HG03521 (cell line): Measurements from ENCODE around the gene MUC6.

Experiments
- ATAC-seq: cut with Tn5 transposase; IDR thresholded peaks from one replicate; pipeline ENCODE4 v1.9.1; 2021; ENCODE audit warnings: mild to moderate bottlenecking, moderate library complexity; ENCODE audit not compliant: unreplicated experiment

Gene MUC6

GRCh38 chr11:1038921-1039320 is 2.4 kb upstream of the MUC6 start:
- no peak for ATAC-seq

DNA sequence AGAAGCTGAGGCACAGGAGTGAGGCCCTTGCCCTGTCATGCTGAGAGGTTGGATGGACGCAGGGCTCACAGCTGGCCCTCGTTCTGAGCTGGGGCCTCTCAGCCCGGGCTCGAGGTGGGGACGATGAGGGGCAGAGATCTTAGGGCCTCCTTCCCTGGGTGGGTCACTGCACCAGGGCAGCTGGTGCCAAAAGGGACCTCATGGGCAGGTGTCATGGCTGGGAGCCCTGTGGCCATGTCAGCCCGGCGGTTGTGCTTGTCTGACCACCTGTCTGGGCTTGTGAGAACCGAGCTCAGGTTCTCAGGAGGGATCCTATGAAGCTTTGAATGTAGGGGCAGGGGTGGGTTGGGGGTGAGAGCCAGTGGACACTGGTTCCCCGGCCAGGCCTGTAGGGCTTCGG is 1.8 kb upstream of the MUC6 start:
- ATAC-seq = no peak

DNA sequence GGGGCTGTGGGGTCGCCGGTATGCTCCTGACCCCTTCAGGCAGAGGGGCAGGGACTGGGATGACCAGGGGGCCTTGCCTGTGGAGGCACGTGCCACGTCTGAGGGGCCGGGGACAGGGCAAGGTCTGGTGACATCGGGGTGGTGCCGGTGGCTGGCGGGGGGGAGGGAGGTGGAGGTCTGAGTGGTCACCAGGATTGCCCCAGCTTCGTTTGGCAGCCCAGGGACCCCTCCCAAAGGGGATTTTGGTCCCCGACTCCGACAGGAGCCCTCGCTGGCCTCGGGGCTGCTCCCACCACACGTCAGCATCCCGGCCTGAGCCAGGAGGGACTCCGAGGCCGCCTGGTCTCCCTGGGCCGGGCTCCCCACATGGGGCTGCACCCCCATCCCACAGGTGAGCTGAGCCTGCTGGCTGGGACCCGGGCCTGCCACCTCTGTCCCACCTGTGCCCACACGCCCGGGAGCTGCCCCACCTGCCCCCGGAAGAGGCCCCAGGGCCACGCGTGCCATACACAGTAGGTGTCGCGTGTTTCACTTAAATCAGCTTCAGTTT is 1.1 kb upstream of the MUC6 start:
- ATAC-seq = no peak

DNA sequence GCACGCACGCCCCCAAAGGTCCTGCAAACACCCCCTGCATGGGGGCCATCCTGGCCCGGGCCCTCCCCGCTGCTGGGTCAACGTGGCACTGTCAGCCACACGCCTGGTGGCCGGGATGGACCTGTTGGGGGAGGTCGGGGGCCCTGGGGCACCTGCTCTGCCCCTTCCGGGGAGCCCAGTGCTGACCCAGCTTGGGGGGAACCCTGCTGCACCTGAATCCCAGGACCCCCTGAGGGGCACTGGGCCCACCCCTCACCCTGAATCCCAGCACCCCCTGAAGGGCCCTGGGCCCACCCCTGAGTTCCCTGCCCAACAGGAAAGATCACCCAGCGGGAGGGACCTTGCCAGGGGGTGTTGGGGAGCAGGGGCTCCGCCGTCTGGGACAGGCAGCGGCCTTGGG is 413 bp upstream of the MUC6 start:
- ATAC-seq = no peak

GRCh38 chr11:1035577-1036283 is 788 bp downstream of the MUC6 start:
- no peak for ATAC-seq

DNA sequence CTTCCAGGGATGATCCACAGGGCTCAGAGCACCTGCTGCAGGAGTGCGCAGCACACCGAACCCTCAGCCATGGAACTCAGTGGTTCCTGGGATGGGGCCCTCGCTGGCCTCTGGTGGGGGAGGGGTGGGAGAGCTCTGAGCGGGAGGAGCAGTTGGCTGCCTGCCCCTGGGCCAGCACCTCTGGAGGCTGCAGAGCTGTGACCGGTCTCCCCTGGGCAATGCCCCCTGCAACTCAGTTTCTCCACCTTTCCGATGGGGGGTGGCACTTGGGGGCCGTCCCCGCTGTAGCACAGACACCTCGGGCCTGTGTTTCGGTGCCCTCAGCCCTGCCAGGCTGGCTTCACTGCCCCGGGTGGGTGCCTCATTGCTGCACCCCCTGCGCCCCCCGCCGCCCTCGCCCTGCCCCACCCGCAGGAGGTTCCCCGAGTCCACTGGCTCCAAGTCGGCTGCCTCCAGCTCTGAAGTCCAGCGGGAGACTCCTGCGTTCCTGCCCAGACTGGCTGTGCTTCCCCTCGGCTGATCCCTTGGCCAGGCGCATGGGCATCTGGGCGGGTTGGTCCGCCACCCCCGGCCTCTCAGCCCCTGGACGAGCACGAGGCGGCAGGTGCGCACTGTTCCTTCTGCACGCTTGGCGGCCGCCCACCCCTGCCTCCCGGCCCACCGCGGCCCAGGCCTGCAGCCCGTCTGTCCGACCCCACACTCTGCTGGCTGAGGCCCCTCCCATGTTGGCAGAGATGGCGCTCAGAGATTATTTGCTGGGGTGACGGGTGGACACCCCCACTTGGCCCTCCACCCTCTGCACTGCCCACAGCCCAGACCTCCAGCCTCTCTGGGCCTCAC is 1.8 kb downstream of the MUC6 start:
- no peak for ATAC-seq

- ATAC-seq = no peak
Observed at GRCh38 chr11:1034001-1034400, 2.5 kb downstream of the MUC6 start.

DNA sequence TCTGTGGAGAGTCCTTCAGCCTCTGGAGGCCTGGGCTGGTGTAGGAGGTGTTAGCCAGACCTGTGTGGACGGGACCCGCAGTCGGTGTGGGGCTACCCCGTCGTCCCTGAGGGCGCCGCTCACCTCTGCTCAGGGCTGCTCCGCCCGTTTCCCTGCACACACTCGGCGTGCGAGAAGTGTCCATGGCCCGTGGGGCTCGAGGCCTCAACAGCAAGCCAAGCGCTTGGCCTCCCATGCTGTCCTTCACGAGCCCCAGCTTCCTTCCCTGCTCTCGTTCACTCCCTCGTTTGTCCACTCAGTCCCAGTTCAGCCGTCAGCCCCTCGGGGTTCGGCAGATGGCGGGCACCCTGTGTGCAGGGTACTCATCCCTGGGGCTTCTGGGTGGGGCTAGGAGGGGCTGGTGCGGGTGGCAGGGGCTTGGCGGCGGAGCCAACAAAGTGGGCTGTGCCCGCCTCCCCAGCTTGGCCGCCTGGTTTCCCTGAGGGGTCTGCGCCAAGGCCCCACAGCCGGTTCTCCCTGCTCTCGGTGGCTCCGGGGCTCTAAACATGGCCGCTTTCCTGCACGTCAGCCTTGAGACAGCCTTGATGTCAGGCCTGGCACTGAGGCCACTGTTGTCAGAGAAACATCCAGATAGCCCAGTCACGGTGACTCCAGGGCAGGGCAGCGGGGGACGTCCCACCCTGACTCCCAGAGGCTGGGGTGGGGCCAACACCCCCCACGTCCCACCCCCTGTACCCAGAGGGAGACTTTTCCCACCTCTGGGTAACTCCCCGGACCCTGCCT is 3.3 kb downstream of the MUC6 start:
- ATAC-seq = no peak

DNA sequence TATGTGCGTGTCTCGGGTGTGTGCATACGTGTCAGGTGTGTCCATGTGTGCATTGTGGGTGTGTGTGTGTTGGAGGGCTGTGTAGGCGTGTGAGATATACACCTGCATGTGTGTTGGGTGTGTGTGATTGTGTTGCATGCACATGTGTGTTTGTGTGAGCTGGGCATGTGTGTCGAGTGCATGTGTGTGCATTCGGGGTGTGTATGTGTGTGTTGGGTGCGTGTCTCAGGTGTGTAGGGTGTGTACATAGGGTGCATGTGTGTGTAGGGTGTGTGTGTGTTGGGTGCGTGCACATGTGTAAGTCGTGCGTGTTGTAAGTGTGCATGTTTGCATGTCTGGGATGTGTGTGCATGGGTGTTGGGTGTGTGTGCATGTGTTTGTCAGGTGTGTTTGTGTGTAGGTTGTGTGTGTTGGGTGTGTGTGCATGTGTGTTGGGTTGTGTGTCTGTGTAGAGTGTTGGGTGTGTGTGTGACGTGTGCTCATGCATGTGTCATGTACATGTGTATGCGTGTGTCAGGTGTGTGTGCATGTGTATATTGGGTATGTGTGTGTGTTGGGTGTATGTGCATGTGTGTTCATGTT is 4.1 kb downstream of the MUC6 start:
- ATAC-seq = no peak

- ATAC-seq = no peak
Observed at GRCh38 chr11:1031121-1031899, 5.2 kb downstream of the MUC6 start.

DNA sequence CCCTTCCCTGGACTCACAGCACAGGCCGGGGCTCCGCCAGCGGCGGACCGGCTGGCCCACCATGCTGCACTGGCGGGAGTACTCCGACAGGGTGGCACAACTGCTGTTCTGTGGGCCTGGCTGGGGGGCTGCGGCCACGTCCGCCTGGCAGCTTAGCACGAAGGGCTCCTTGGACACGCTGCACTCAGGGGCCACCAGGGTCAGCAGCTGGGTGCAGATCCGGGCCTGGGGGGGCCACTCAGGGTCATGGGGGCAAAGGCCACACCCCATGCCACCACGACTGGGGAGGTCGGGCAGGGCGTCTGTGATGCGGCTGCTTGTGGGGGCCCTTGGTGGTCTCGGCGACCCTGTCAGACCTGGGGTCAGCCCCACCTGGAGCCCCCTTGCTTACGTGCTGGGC is 6.0 kb downstream of the MUC6 start:
- no peak for ATAC-seq

DNA sequence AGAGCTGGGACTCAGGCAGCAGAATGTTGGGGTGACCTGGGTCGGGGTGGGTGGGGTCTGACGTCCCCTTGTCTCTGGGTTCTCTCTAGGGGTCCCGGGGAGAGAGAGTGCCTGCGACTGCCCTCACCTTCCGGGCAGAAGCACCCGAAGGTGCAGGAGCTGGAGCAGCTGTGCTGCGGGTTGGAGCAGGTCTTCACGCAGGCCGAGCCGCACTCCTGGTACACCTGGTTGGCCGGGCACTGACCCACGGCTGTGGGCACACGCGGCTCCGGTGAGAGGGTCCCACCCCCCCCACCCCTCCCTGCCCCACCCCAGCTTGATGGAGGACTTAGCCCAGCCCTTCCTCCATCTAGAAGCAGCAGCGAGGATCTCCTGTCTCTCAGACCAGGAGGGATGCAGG is 6.4 kb downstream of the MUC6 start:
- no peak for ATAC-seq

DNA sequence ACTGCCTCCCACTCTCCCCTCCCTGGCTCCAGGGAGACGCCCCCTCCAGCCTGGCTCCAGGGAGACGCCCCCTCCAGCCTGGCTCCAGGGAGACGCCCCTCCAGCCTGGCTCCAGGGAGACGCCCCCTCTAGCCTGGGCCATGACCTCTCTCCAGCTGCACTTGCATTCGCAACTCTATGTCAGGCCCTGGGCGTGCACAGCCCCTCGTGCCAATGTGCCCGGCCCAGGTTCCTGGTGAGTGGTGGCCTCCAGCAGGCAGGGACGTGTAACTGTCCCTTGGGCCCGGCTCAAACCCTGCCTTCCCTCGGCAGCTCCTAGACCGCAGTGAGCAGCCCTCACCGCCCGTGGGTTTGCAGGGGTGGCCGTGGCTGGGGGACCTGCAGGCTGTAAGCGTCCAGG is 6.9 kb downstream of the MUC6 start:
- ATAC-seq = no peak

- no peak for ATAC-seq
Observed at GRCh38 chr11:1029051-1029450, 7.5 kb downstream of the MUC6 start.

DNA sequence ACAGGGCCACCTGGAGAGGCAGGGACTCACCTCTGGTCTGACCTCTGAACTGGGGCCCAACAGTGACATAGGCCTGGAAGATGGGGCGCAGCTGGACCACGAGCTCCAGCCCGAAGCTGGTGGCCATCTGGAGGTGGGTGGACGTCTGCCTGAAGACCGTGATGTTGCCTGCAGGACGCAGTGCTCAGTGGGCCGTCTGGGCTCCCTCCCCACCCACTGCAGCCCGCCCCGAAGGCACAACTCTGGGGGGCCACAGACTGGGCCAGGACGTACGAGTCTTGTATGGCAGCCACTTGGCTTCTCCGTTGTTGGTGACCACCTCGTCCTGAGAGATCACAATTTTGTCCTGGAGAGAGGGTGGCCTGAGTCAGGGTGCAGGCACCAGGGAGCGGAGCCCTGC is 7.9 kb downstream of the MUC6 start:
- no peak for ATAC-seq

DNA sequence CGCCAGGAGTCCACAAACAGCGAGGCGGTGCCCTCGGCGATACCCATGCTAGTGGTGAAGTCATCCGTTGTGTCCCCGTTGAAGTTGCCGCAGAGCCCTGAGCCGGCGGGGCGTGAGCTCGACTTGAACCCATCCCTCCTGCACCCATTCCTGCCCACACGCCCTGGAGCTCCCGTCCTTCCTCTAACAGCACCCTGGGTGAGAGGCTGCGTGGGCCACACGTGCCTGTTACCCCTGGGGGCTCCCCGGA is 8.3 kb downstream of the MUC6 start:
- ATAC-seq = no peak

DNA sequence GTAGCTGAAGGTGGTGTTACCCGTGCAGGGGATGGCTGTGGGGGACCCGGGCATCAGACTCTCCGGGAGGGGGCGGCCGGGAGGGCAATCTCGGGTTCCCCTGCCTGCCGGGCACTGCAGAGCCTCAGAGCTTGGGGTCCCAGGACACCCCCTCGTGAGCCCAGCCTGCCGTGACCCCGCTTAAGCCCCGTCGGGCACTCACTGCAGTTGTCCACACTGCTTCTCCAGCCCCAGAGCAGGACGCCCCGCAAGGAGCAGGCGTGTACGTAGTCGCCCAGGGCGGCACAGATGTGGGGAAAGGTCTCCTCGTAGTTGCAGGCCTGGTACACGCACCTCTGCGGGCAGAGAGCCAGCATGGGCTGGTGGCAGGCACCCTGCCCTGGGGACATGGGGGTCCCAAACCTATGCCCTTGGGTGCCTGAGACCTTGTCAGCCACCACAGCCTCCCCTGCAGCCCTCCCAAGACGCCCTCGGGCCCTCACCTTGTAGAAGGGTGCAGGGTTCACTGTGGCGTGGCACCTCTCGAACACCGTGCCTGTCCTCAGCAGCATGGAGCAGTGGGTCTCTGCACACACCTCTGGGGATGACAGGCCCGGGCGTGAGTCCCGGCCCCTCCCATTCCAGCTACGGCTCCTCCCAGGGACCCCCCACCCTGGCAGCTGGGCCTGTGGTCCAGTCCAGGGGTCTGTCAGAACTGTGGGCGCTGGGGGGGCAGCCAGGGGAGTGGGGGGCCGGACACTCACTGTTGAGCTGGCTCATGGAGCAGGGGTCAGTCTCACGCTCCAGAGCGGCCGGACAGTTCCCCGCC is 8.8 kb downstream of the MUC6 start:
- no peak for ATAC-seq

DNA sequence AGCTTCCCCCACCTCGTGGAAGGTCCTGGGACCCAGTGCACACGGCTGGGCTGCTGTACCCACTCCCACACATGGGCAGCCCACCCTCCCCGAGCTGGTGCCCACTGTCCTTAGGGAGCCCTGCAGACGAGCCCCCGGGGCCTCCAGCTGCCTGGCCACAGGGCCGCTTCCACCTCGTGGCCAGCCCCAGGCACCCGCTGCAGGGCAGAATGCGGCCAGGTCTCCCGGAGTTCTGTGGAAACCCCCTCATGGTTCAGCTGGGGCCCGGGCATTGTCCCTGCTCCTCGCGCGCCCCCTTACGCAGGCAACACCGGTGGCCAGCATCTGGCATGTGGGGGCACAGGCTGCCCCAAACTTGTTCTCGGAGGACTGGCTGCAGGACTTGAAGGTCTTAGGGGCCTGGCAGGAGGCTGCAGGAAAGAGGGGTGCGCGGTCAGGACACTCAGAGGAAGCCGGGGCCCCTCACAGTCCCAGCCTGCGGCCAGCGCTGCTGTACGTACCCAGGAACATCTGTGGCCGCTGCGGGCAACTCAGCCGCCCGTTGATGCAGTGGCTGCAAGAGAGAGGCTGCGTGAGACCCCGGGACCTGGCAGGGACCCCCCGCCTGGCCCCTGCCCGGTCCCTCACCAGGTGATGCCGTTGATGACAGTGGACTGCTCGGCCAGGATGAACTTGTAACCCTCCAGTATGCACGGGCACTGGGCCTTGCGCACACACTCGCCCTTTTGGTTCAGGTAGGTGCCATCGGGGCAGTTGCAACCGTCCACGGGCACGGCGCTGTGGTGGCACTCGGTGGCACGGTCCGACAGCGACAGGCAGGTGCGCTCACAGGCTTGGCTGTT is 9.7 kb downstream of the MUC6 start:
- ATAC-seq = no peak

GRCh38 chr11:1026163-1026450 is 10.4 kb downstream of the MUC6 start:
- no peak for ATAC-seq
